Ovary (tissue), 9 donors: ENCODE results near the gene DSCAM. TPM values are rescaled to one million over a fixed set of nuclear protein-coding genes. Genes with fewer than 3 reads are reported as not detected.

Experiments
- DNase-seq, 5 donors: peaks; one replicate each; pipeline ENCODE4 v3.0.0-alpha.2; 2019 to 2020
- H3K27ac ChIP-seq, 2 donors: fragments of 200-600 bp; one replicate each; pipeline versions ENCODE4 v1.5.1 to v1.8.0; 2019 to 2022
- H3K27me3 ChIP-seq: fragments of 200-600 bp; one replicate; pipeline ENCODE4 v1.8.0; 2022
- H3K36me3 ChIP-seq: fragments of 200-600 bp; sonication (generic); one replicate; pipeline ENCODE4 v1.5.1; 2019
- H3K4me1 ChIP-seq: one replicate; pipeline ENCODE4 v1.8.1; 2013; ENCODE audit warnings: mild to moderate bottlenecking, moderate library complexity; ENCODE audit not compliant: insufficient read depth
- H3K4me3 ChIP-seq: fragments of 200-600 bp; sonication (generic); one replicate; pipeline ENCODE4 v1.5.1; 2017
- H3K9me3 ChIP-seq, 2 donors: fragments of 200-600 bp in 1 of 2; sonication (generic) in 1 of 2; one replicate each; pipeline versions ENCODE4 v1.5.1 to v1.8.1; 2013 to 2019; ENCODE audit warnings: mild to moderate bottlenecking in 1 of 2, moderate library complexity in 1 of 2
- CTCF ChIP-seq, 3 donors: fragments of 450-650 bp in 2 of 3; fragments of 200-600 bp in 1 of 3; IDR thresholded peaks; one replicate each; pipeline versions ENCODE4 v1.5.1 to v1.8.0; 2016 to 2022; ENCODE audit warnings: antibody characterized with exemption in 3 of 3, mild to moderate bottlenecking in 1 of 3
- EP300 ChIP-seq: sonication (generic); formaldehyde crosslinking; IDR thresholded peaks from one replicate; pipeline ENCODE4 v1.6.1; 2017; ENCODE audit warnings: antibody characterized with exemption
- POLR2A ChIP-seq: fragments of 450-650 bp; IDR thresholded peaks from one replicate; pipeline ENCODE4 v1.6.1; 2017; ENCODE audit warnings: antibody characterized with exemption, mild to moderate bottlenecking, moderate library complexity
- whole genome bisulfite sequencing, 3 donors: extraction: QIAGEN DNeasy Blood & Tissue Kit in 1 of 3; methylation state at CpG; one replicate each; pipeline versions ENCODE4 v1.1.5 to v1.1.7; 2013 to 2017; 5-methylcytosine and 5-hydroxymethylcytosine counted together
- intact Hi-C, 4 donors: fragments of 100-400 bp; cut with DNase I; formaldehyde crosslinking; loops; one replicate each; pipeline versions ENCODE4 v1.11.0 to v1.15.1; 2022 to 2023
- polyA plus RNA-seq, 2 donors: library from polyadenylated mRNA; stranded (reverse); fragments of 200-250 nt in 1 of 2; fragments of 350-450 nt in 1 of 2; fragmentation: Illumina TruSeq in 1 of 2; extraction: RNeasy Lipid Tissue Mini Kit (QIAGEN cat#74804) in 1 of 2; gene quantifications; one replicate each; pipeline ENCODE4 v1.2.3, GENCODE V29; 2013 to 2014
- total RNA-seq, 7 donors: library from RNA; depleted of rRNA in 2 of 7; stranded (reverse); fragments of >200 nt in 2 of 7; fragmentation: NEBNext Ultra II Directional in 3 of 7; extraction: Animal tissue kit (Norgen Biotek cat#: 25700) in 3 of 7; gene quantifications; one replicate each; pipeline versions ENCODE4 v1.1.0 to v1.2.4, GENCODE V29; 2016 to 2023
- donor health status: DM: no; HTN: no; CAD: no; lungs with moderate emphysema.
- donor health status: DM: no; HTN: no; CAD: no.
- donor health status: Bipolar disorder and iron deficiency.
- donor health status: DM: yes; HTN: yes; CAD: no.
- donor health status: DM: no; HTN: no; CAD: no.
- donor health status: DM: yes; HTN: yes; CAD: no.

DSCAM gene
- total and polyA plus RNA-seq, 9 donors = under 0.01 to 0.12 (median 0.04) TPM; not detected in 5

- H3K36me3 ChIP-seq = no peaks in the 10 kb centered on the region
- TF ChIP-seq CTCF (IDR thresholded peaks at IDR 0.05) (no peak), EP300 (no peak), POLR2A (no peak)
- H3K9me3 ChIP-seq = no peaks in the 10 kb centered on the region
- intact Hi-C loops = no loop called here
- 88 to 95% (median 90%) methylated on average over 4 of the region's 4 CpGs for WGBS, 3 donors
- H3K4me3 ChIP-seq = no peak overlapping the region
- DNase-seq = no peak
- H3K4me1 ChIP-seq = no peaks in the 10 kb centered on the region
- H3K27ac ChIP-seq = no peak overlapping the region
- H3K27me3 ChIP-seq = no peaks in the 10 kb centered on the region
Measured at GRCh38 chr21:40421121-40421520, 425.8 kb downstream of the DSCAM start.

DNA sequence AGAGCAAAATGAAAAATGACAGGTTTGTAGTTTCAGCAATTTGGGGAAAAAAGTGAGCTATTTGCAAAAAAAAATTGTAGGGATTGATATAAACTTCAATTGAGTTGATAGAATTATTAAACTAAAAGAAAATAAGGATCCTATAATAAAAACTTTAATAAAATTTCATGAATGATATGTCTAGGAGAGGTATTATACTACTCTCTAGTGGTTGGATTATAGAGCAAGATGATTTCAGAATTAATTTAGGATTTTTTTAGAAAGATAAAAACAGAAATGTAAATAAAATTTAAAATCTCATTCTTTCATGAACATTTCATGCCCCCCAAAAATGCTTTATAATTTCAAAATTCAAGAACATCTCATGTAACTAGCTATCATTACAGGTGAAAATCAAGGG lies 430.4 kb downstream of the DSCAM start:
- no peak overlapping the region for H3K27ac ChIP-seq
- no peaks in the 10 kb centered on the region for H3K4me1 ChIP-seq
- H3K9me3 ChIP-seq = no peaks in the 10 kb centered on the region
- no peak for DNase-seq
- no peaks in the 10 kb centered on the region for H3K36me3 ChIP-seq
- TF ChIP-seq CTCF (IDR thresholded peaks at IDR 0.05) (no peak), POLR2A (no peak), EP300 (no peak)
- H3K4me3 ChIP-seq = no peak overlapping the region
- no peaks in the 10 kb centered on the region for H3K27me3 ChIP-seq
- intact Hi-C loops = no loop called here

GRCh38 chr21:40408561-40408960 lies 438.4 kb downstream of the DSCAM start:
- no peak for DNase-seq
- no peak for TF ChIP-seq EP300
- no peak for TF ChIP-seq CTCF (IDR thresholded peaks at IDR 0.05)
- no peak for TF ChIP-seq POLR2A
- no peaks in the 10 kb centered on the region for H3K4me1 ChIP-seq
- H3K36me3 ChIP-seq = no peaks in the 10 kb centered on the region
- WGBS, 3 donors = 69 to 94% (median 81%) methylated on average over 5 of the region's 5 CpGs
- no peaks in the 10 kb centered on the region for H3K9me3 ChIP-seq
- no peak overlapping the region for H3K4me3 ChIP-seq
- intact Hi-C loops = no loop called here
- no peaks in the 10 kb centered on the region for H3K27me3 ChIP-seq
- no peak overlapping the region for H3K27ac ChIP-seq

- Histone ChIP-seq H3K27ac (no peak overlapping the region), H3K9me3 (no peaks in the 10 kb centered on the region), H3K36me3 (no peaks in the 10 kb centered on the region), H3K27me3 (no peaks in the 10 kb centered on the region), H3K4me1 (no peaks in the 10 kb centered on the region), H3K4me3 (no peak overlapping the region)
- DNase-seq = no peak
- 24 to 36% (median 35%) methylated on average over 3 of the region's 3 CpGs for WGBS, 3 donors
- intact Hi-C loops = no loop called here
- TF ChIP-seq CTCF (IDR thresholded peaks at IDR 0.05) = no peak
- TF ChIP-seq POLR2A = no peak
- TF ChIP-seq EP300 = no peak
Measured at GRCh38 chr21:40404396-40404800, 442.6 kb downstream of the DSCAM start.
